HepG2 (cell line): ENCODE results near the gene FBH1. TPM values are rescaled to one million over a fixed set of nuclear protein-coding genes. Genes with fewer than 3 reads are reported as not detected.
A peak's percentile ranks its signal among the peaks of the same experiment; 100 is the strongest.

Experiments
- AKAP8 ChIP-seq: sonication (generic); formaldehyde crosslinking; IDR thresholded peaks from 2 replicates; pipeline ENCODE4 v1.5.1; 2020; ENCODE audit warnings: mild to moderate bottlenecking, missing genetic modification reagents
- ARID3A ChIP-seq: IDR thresholded peaks from 2 replicates; pipeline ENCODE4 v1.6.1; 2012; ENCODE audit warnings: low read depth, low read length, improper control_type of control experiment
- DZIP1 ChIP-seq: sonication (generic); formaldehyde crosslinking; IDR thresholded peaks from 2 replicates; pipeline ENCODE4 v1.5.0; 2020; ENCODE audit warnings: mild to moderate bottlenecking, missing genetic modification reagents
- EEA1 ChIP-seq: sonication (generic); formaldehyde crosslinking; IDR thresholded peaks from 2 replicates; pipeline ENCODE4 v1.5.1; 2020; ENCODE audit warnings: mild to moderate bottlenecking, missing genetic modification reagents, borderline replicate concordance
- ERF ChIP-seq: IDR thresholded peaks from 2 replicates; pipeline ENCODE4 v1.6.1; 2018; ENCODE audit warnings: missing biosample characterization, missing genetic modification reagents
- GATAD1 ChIP-seq: IDR thresholded peaks from 2 replicates; pipeline ENCODE4 v1.6.1; 2016; ENCODE audit warnings: missing genetic modification reagents, missing compliant biosample characterization
- GLMP ChIP-seq: sonication (generic); formaldehyde crosslinking; IDR thresholded peaks from 2 replicates; pipeline ENCODE4 v1.9.0; 2021; ENCODE audit warnings: missing genetic modification reagents, mild to moderate bottlenecking, borderline replicate concordance
- GTF3A ChIP-seq: sonication (generic); formaldehyde crosslinking; conservative IDR thresholded peaks from 2 replicates; pipeline ENCODE4 v1.4.0; 2020; ENCODE audit warnings: mild to moderate bottlenecking, missing genetic modification reagents
- NR2C2 ChIP-seq: sonication (generic); formaldehyde crosslinking; IDR thresholded peaks from 2 replicates; pipeline ENCODE4 v1.4.0; 2020; ENCODE audit warnings: missing genetic modification reagents, mild to moderate bottlenecking, moderate library complexity, borderline replicate concordance
- POGK ChIP-seq: sonication (generic); formaldehyde crosslinking; conservative IDR thresholded peaks from 2 replicates; pipeline ENCODE4 v1.8.0; 2022; ENCODE audit warnings: mild to moderate bottlenecking, moderate library complexity, missing genetic modification reagents
- RXRA ChIP-seq: sonication (generic); formaldehyde crosslinking; IDR thresholded peaks from 2 replicates; pipeline ENCODE4 v1.5.1; 2020; ENCODE audit warnings: missing genetic modification reagents
- SMC3 ChIP-seq: IDR thresholded peaks from 2 replicates; pipeline ENCODE4 v1.6.1; 2011; ENCODE audit warnings: low read length, improper control_type of control experiment
- TARDBP ChIP-seq: sonication (generic); formaldehyde crosslinking; IDR thresholded peaks from 2 replicates; pipeline ENCODE4 v1.8.0; 2022; ENCODE audit warnings: mild to moderate bottlenecking, missing genetic modification reagents
- ZBTB14 ChIP-seq: sonication (generic); formaldehyde crosslinking; IDR thresholded peaks from 2 replicates; pipeline ENCODE4 v1.4.0; 2020; ENCODE audit warnings: missing genetic modification reagents
- ZNF207 ChIP-seq: fragments of 450-650 bp; IDR thresholded peaks from 2 replicates; pipeline ENCODE4 v1.6.1; 2016; ENCODE audit warnings: antibody characterized with exemption, borderline replicate concordance
- ZNF292 ChIP-seq: sonication (generic); formaldehyde crosslinking; IDR thresholded peaks from 2 replicates; pipeline ENCODE4 v1.8.1; 2022; ENCODE audit warnings: mild to moderate bottlenecking, low read depth, missing genetic modification reagents, borderline replicate concordance
- ZNF33A ChIP-seq: sonication (generic); formaldehyde crosslinking; IDR thresholded peaks from 2 replicates; pipeline ENCODE4 v1.5.1; 2020; ENCODE audit warnings: missing genetic modification reagents, mild to moderate bottlenecking, moderate library complexity, borderline replicate concordance
- ZNF543 ChIP-seq: sonication (generic); formaldehyde crosslinking; IDR thresholded peaks from 2 replicates; pipeline ENCODE4 v1.4.0; 2020; ENCODE audit warnings: mild to moderate bottlenecking, missing genetic modification reagents
- ZNF570 ChIP-seq: sonication (generic); formaldehyde crosslinking; IDR thresholded peaks from 2 replicates; pipeline ENCODE4 v1.4.0; 2020; ENCODE audit warnings: mild to moderate bottlenecking, missing genetic modification reagents, borderline replicate concordance
- ZNF788 ChIP-seq: sonication (generic); formaldehyde crosslinking; IDR thresholded peaks from 2 replicates; pipeline ENCODE4 v1.5.0; 2020; ENCODE audit warnings: mild to moderate bottlenecking, missing genetic modification reagents, borderline replicate concordance
- ZZZ3 ChIP-seq: sonication (generic); formaldehyde crosslinking; IDR thresholded peaks from 2 replicates; pipeline ENCODE4 v1.4.0; 2020; ENCODE audit warnings: missing genetic modification reagents, mild to moderate bottlenecking, borderline replicate concordance
- polyA plus RNA-seq, 8 experiments: library from polyadenylated mRNA; depleted of rRNA in 3 of 8; stranded (reverse) in 7 of 8; unstranded in 1 of 8; fragments of >200 nt; fragmentation: Illumina TruSeq in 4 of 8; extraction: Trizol in 4 of 8; gene quantifications; 2 replicates each; pipeline versions ENCODE4 v1.2.1 to v1.2.3, GENCODE V29; 2011 to 2016; ENCODE audit warnings: low read depth in 4 of 8, missing spikeins in 1 of 8, mixed read lengths in 1 of 8; ENCODE audit not compliant: insufficient read depth in 1 of 8
- total RNA-seq, 5 experiments: library from RNA; depleted of rRNA; stranded (reverse); fragments of >200 nt; fragmentation: Illumina TruSeq; extraction: Trizol; gene quantifications; 2 replicates each; pipeline ENCODE4 v1.2.3, GENCODE V29; 2016; ENCODE audit warnings: low read depth in 1 of 5

FBH1 gene
- total and polyA plus RNA-seq, 2 of the 13 experiments (the other 11 are each of a cell fraction or from before 2014, with no cell fraction given): 48.8 to 60.3 TPM

GRCh38 chr10:5855979-5856700 lies 33.9 kb upstream of the FBH1 start (continued):
- TF ChIP-seq ARID3A: no peak
- no peak for TF ChIP-seq GATAD1
- no peak for TF ChIP-seq SMC3
- TF ChIP-seq ZNF207: no peak
- peak; percentile 62; the same call in 1 of the 2 replicates for TF ChIP-seq ZNF292 (CRISPR knock-in tag)
- TF ChIP-seq ZNF33A (CRISPR knock-in tag): no peak
- TF ChIP-seq ZNF543 (CRISPR knock-in tag): no peak
- no peak for TF ChIP-seq POGK
- TF ChIP-seq RXRA (CRISPR knock-in tag): peak; percentile 40; the same call in 1 of the 2 replicates
- no peak for TF ChIP-seq ERF
- no peak for TF ChIP-seq GTF3A (CRISPR knock-in tag)
- TF ChIP-seq ZNF570: no peak
- TF ChIP-seq ZNF788 (CRISPR knock-in tag): peak; percentile 37; the same call in 1 of the 2 replicates
- TF ChIP-seq AKAP8 (CRISPR knock-in tag): no peak
- no peak for TF ChIP-seq ZBTB14
- no peak for TF ChIP-seq ZZZ3 (CRISPR knock-in tag)
- no peak for TF ChIP-seq TARDBP (CRISPR knock-in tag)
- no peak for TF ChIP-seq EEA1 (CRISPR knock-in tag)
- TF ChIP-seq NR2C2: peak; percentile 45; the same call in 1 of the 2 replicates
- no peak for TF ChIP-seq DZIP1 (CRISPR knock-in tag)
- no peak for TF ChIP-seq GLMP (CRISPR knock-in tag)
